ENCODE data around the gene RHCG.

RHCG gene

GRCh38 chr15:89502867-89503595 is 6.6 kb upstream of the RHCG start:
- DNase-seq = no peak

GRCh38 chr15:89501646-89502045 is 5.3 kb upstream of the RHCG start:
- no peak for DNase-seq

- DNase-seq = no peak
These were observed 4.3 kb upstream of the RHCG start for GRCh38 chr15:89500397-89501270.

GRCh38 chr15:89499156-89499555 is 2.8 kb upstream of the RHCG start:
- DNase-seq = no peak

GRCh38 chr15:89498574-89498906 is 2.2 kb upstream of the RHCG start:
- DNase-seq = no peak

GRCh38 chr15:89497231-89497630 is 848 bp upstream of the RHCG start:
- no peak for DNase-seq

- DNase-seq = no peak
These were observed 691 bp downstream of the RHCG start for GRCh38 chr15:89495638-89496145.

- no peak for DNase-seq
These were observed 1.3 kb downstream of the RHCG start for GRCh38 chr15:89494941-89495637.

- DNase-seq = no peak
These were observed 2.4 kb downstream of the RHCG start for GRCh38 chr15:89494031-89494430.

- no peak for DNase-seq
These were observed 3.3 kb downstream of the RHCG start for GRCh38 chr15:89492934-89493631.

GRCh38 chr15:89492111-89492641 is 4.2 kb downstream of the RHCG start:
- no peak for DNase-seq

GRCh38 chr15:89490814-89491315 is 5.5 kb downstream of the RHCG start:
- DNase-seq = no peak

GRCh38 chr15:89490081-89490813 is 6.1 kb downstream of the RHCG start:
- DNase-seq = no peak

- no peak for DNase-seq
These were observed 7.0 kb downstream of the RHCG start for GRCh38 chr15:89489376-89489775.

- DNase-seq = no peak
These were observed 8.6 kb downstream of the RHCG start for GRCh38 chr15:89487791-89488190.

- DNase-seq = no peak
These were observed 9.7 kb downstream of the RHCG start for GRCh38 chr15:89486726-89487050.

- no peak for DNase-seq
These were observed 13.3 kb downstream of the RHCG start for GRCh38 chr15:89483079-89483478.

GRCh38 chr15:89482139-89482538 is 14.2 kb downstream of the RHCG start:
- DNase-seq = no peak

- no peak for DNase-seq
These were observed 15.9 kb downstream of the RHCG start for GRCh38 chr15:89480505-89480904.

GRCh38 chr15:89479173-89479572 is 17.2 kb downstream of the RHCG start:
- no peak for DNase-seq

- no peak for DNase-seq
These were observed 18.8 kb downstream of the RHCG start for GRCh38 chr15:89477411-89478242.

Data from effector CD8-positive, alpha-beta T cell (primary cell).